B cell (primary cell): ENCODE measurements around the gene SLC47A2. TPM values are rescaled to one million over a fixed set of nuclear protein-coding genes. Genes with fewer than 3 reads are reported as not detected.

Experiments
- ATAC-seq: fragments of 200-7000 bp; cut with Tn5 transposase; one replicate; pipeline ENCODE4 v1.10.0; 2021; ENCODE audit warnings: low read depth, mild to moderate bottlenecking, moderate number of reproducible peaks, moderate library complexity
- CTCF ChIA-PET: fragments of 350-600 bp; sonication (Branson Sonifier 250); formaldehyde crosslinking; loops from one replicate; lab custom pipeline; 2021; ENCODE audit warnings: antibody characterized with exemption, inconsistent platforms; lab: Charles Lee
- POLR2A ChIA-PET: fragments of 350-600 bp; sonication (Branson Sonifier 250); formaldehyde crosslinking; loops from one replicate; lab custom pipeline; 2021; ENCODE audit warnings: antibody characterized with exemption; lab: Charles Lee
- DNase-seq: peaks from one replicate; pipeline ENCODE4 v3.0.0; 2013
- H2AFZ ChIP-seq: 2 replicates; pipeline ENCODE4 v1.6.1; 2012; ENCODE audit warnings: mild to moderate bottlenecking, low read depth, low read length; ENCODE audit not compliant: insufficient read depth, poor library complexity, severe bottlenecking
- H3K27ac ChIP-seq, 2 donors: 1 replicate in 1 of 2; 2 replicates in 1 of 2; pipeline ENCODE4 v1.5.1; 2012 to 2013; ENCODE audit warnings: low read length in 2 of 2, mild to moderate bottlenecking in 2 of 2, moderate library complexity in 1 of 2
- H3K27me3 ChIP-seq, 4 experiments: fragments of 200-600 bp in 1 of 4; sonication (generic) in 1 of 4; replicated peaks in 1 of 4; 1 replicate in 2 of 4; 2 replicates in 2 of 4; pipeline versions ENCODE4 v1.6.1 to v1.7.0; 2013 to 2016; ENCODE audit warnings: low read length in 3 of 4, mild to moderate bottlenecking in 2 of 4, mixed read lengths in 1 of 4, moderate library complexity in 1 of 4; ENCODE audit not compliant: insufficient read depth in 4 of 4, control insufficient read depth in 3 of 4; ENCODE audit errors: control extremely low read depth in 1 of 4
- H3K36me3 ChIP-seq, 2 experiments: replicated peaks in 1 of 2; 1 replicate in 1 of 2; 2 replicates in 1 of 2; pipeline versions ENCODE4 v1.6.1 to v1.7.1; 2013; ENCODE audit warnings: low read length in 1 of 2; ENCODE audit not compliant: insufficient read depth in 2 of 2, control insufficient read depth in 1 of 2; ENCODE audit errors: control extremely low read depth in 1 of 2, extremely low read depth in 1 of 2
- H3K4me1 ChIP-seq, 2 donors: fragments of 200-600 bp in 1 of 2; sonication (generic) in 1 of 2; 1 replicate in 1 of 2; 2 replicates in 1 of 2; pipeline versions ENCODE4 v1.5.1 to v1.6.1; 2013 to 2017; ENCODE audit warnings: low read length in 2 of 2; ENCODE audit not compliant: control insufficient read depth in 2 of 2, insufficient read depth in 2 of 2
- H3K4me2 ChIP-seq: replicated peaks from 2 replicates; pipeline ENCODE3; 2012; ENCODE audit warnings: mild to moderate bottlenecking, low read depth, low read length; ENCODE audit not compliant: poor library complexity, severe bottlenecking
- H3K4me3 ChIP-seq, 5 experiments: fragments of 200-600 bp in 1 of 5; sonication (generic) in 1 of 5; 1 replicate in 3 of 5; 2 replicates in 2 of 5; pipeline versions ENCODE4 v1.5.1 to v1.7.0; 2011 to 2016; ENCODE audit warnings: low read length in 4 of 5, mild to moderate bottlenecking in 4 of 5, low read depth in 2 of 5, control low read depth in 1 of 5, moderate library complexity in 1 of 5; ENCODE audit not compliant: insufficient read depth in 1 of 5; ENCODE audit errors: control extremely low read depth in 1 of 5, extremely low read depth in 1 of 5
- H3K79me2 ChIP-seq: fragments of 200-600 bp; sonication (generic); one replicate; pipeline ENCODE4 v1.6.0; 2016; ENCODE audit warnings: low read length; ENCODE audit not compliant: control insufficient read depth, insufficient read depth
- H3K9ac ChIP-seq: fragments of 200-600 bp; sonication (generic); 2 replicates; pipeline ENCODE4 v1.6.1; 2017; ENCODE audit warnings: mild to moderate bottlenecking, low read length, moderate library complexity
- H3K9me3 ChIP-seq, 3 donors: one replicate each; pipeline versions ENCODE4 v1.6.1 to v1.7.1; 2013; ENCODE audit warnings: low read length in 2 of 3; ENCODE audit not compliant: control insufficient read depth in 2 of 3, insufficient read depth in 1 of 3; ENCODE audit errors: control extremely low read depth in 1 of 3
- H4K20me1 ChIP-seq: 2 replicates; pipeline ENCODE4 v1.6.0; 2012; ENCODE audit warnings: mild to moderate bottlenecking, low read length; ENCODE audit not compliant: insufficient read depth, control insufficient read depth, poor library complexity, severe bottlenecking
- H3K27ac Mint-ChIP-seq: one replicate; pipeline ENCODE4 v1.8.0; 2021; ENCODE audit warnings: mixed read lengths
- H3K27me3 Mint-ChIP-seq: one replicate; pipeline ENCODE4 v1.8.0; 2021; ENCODE audit warnings: mixed read lengths
- H3K4me1 Mint-ChIP-seq: one replicate; pipeline ENCODE4 v1.8.0; 2021; ENCODE audit warnings: mixed read lengths
- H3K4me3 Mint-ChIP-seq: one replicate; pipeline ENCODE4 v1.8.0; 2021; ENCODE audit warnings: mixed read lengths
- H3K9me3 Mint-ChIP-seq: one replicate; pipeline ENCODE4 v1.8.0; 2022; ENCODE audit warnings: mixed read lengths; ENCODE audit not compliant: insufficient read depth
- CTCF ChIP-seq: fragments of 200-600 bp; IDR thresholded peaks from one replicate; pipeline ENCODE4 v1.8.0; 2022; ENCODE audit warnings: antibody characterized with exemption, mild to moderate bottlenecking
- EZH2 ChIP-seq: IDR thresholded peaks from 2 replicates; pipeline ENCODE4 v1.6.1; 2012; ENCODE audit warnings: borderline replicate concordance, low read depth, mild to moderate bottlenecking, moderate library complexity, low read length; ENCODE audit not compliant: insufficient read depth, poor library complexity, severe bottlenecking
- WGBS: methylation state at CpG from one replicate; pipeline ENCODE4 v1.1.5; 2013; ENCODE audit warnings: missing lambda C conversion rate; ENCODE audit not compliant: insufficient coverage; 5-methylcytosine and 5-hydroxymethylcytosine counted together
- intact Hi-C: fragments of 100-400 bp; cut with micrococcal nuclease; formaldehyde crosslinking; loops from one replicate; pipeline ENCODE4 v1.10.0; 2022
- polyA plus RNA-seq: library from polyadenylated mRNA; depleted of rRNA; stranded (reverse); fragments of >200 nt; gene quantifications from 2 replicates; pipeline ENCODE4 v1.2.3, GENCODE V29; 2012
- total RNA-seq, 2 donors: library from RNA; stranded (reverse); fragments of 120-200 nt in 1 of 2; gene quantifications; 1 replicate in 1 of 2; 2 replicates in 1 of 2; pipeline versions ENCODE4 v1.2.3 to v1.2.4, GENCODE V29; 2013 to 2022

SLC47A2 gene
- total and polyA plus RNA-seq, 2 donors (not counting 1 experiment from before 2014, with no cell fraction given) = not detected

GRCh38 chr17:19753661-19754463, 37.5 kb upstream of the SLC47A2 start:
- TF ChIP-seq CTCF = no peak
- no peak for TF ChIP-seq EZH2
- Histone ChIP-seq H3K4me2 (no peak overlapping the region), H3K79me2 (no peaks in the 10 kb centered on the region), H3K4me3 (no peak overlapping the region), H2AFZ (no peak overlapping the region), H3K27ac (no peak overlapping the region), H3K36me3 (no peaks in the 10 kb centered on the region), H3K9me3 (no peaks in the 10 kb centered on the region), H3K9ac (no peak overlapping the region), H3K27me3 (no peaks in the 10 kb centered on the region), H4K20me1 (no peaks in the 10 kb centered on the region), H3K4me1 (peaks cover 19 to 31% of the 10 kb centered on the region in 2 donors)
- DNase-seq = no peak
- peak overlapping the region; percentile 16 for H3K4me3 Mint-ChIP-seq
- no peaks in the 10 kb centered on the region for H3K9me3 Mint-ChIP-seq
- no peak overlapping the region for H3K27ac Mint-ChIP-seq
- H3K27me3 Mint-ChIP-seq = peaks cover 5% of the 10 kb centered on the region
- 98% methylated on average over 9 of the region's 12 CpGs for WGBS
- peaks cover 41% of the 10 kb centered on the region for H3K4me1 Mint-ChIP-seq
- ChIA-PET POLR2A (no interaction called here), CTCF (interaction anchor here (0.6 to 5.4 kb wide), 6 partner anchors 9 to 240 kb away, joined by 3 to 32 read pairs (median 8); partner anchors contain the start of gene ALDH3A2)
- intact Hi-C loops = loop anchor here (2.0 kb wide), 1 partner anchor 105 kb away; the partner anchor contains the start of gene ALDH3A2
- ATAC-seq = no peak

GRCh38 chr17:19753051-19753509, 36.7 kb upstream of the SLC47A2 start:
- no peaks in the 10 kb centered on the region for H3K36me3 ChIP-seq
- ChIA-PET POLR2A (no interaction called here), CTCF (interaction anchor here (1.2 to 5.4 kb wide), 4 partner anchors 8 to 240 kb away, joined by 4 to 32 read pairs (median 20); no protein-coding TSS in a partner anchor)
- DNase-seq (no peak), ATAC-seq (no peak)
- no peak overlapping the region for H3K4me2 ChIP-seq
- no peaks in the 10 kb centered on the region for H3K9me3 ChIP-seq
- H3K79me2 ChIP-seq = no peaks in the 10 kb centered on the region
- H3K9me3 Mint-ChIP-seq = no peaks in the 10 kb centered on the region
- H2AFZ ChIP-seq = no peak overlapping the region
- WGBS = 29% methylated on average over 8 of the region's 12 CpGs
- H3K27ac ChIP-seq = no peak overlapping the region
- H3K4me1 Mint-ChIP-seq = peaks cover 41% of the 10 kb centered on the region
- no peak for TF ChIP-seq CTCF
- no peak for TF ChIP-seq EZH2
- H3K4me1 ChIP-seq = peaks cover 19 to 31% of the 10 kb centered on the region in 2 donors
- H3K4me3 ChIP-seq = no peak overlapping the region
- H3K27me3 Mint-ChIP-seq = peaks cover 5% of the 10 kb centered on the region
- H3K9ac ChIP-seq = no peak overlapping the region
- no peaks in the 10 kb centered on the region for H3K27me3 ChIP-seq
- H4K20me1 ChIP-seq = no peaks in the 10 kb centered on the region
- no peak overlapping the region for H3K27ac Mint-ChIP-seq
- intact Hi-C loops = no loop called here
- H3K4me3 Mint-ChIP-seq = no peak overlapping the region
